A673 (cell line): ENCODE data around the gene MLN. TPM values are rescaled to one million over a fixed set of nuclear protein-coding genes. Genes with fewer than 3 reads are reported as not detected.

Source experiments
- BruUV-seq: library from RNA; stranded (reverse); fragments of 400-500 nt; replicated peaks from 2 replicates; lab custom pipeline; 2021; lab: Mats Ljungman, UMichigan
- CTCF ChIA-PET: fragments of 300-600 bp; sonication (Branson Sonifier 250); formaldehyde crosslinking; loops from one replicate; lab custom pipeline; 2022; ENCODE audit warnings: antibody characterized with exemption; lab: Charles Lee
- POLR2A ChIA-PET: fragments of 300-600 bp; sonication (Branson Sonifier 250); formaldehyde crosslinking; loops from one replicate; lab custom pipeline; 2022; ENCODE audit warnings: antibody characterized with exemption; ENCODE audit not compliant: low non-redundant PET; lab: Charles Lee
- DNase-seq: peaks from one replicate; pipeline ENCODE4 v3.0.0-alpha.2; 2015; ENCODE audit warnings: low spot score
- H3K27ac ChIP-seq: fragments of 200-600 bp; sonication (generic); 2 replicates; pipeline ENCODE4 v1.5.1; 2016; ENCODE audit warnings: mixed run types, low read depth, mild to moderate bottlenecking, mixed read lengths, antibody characterized with exemption, low read length; ENCODE audit not compliant: poor library complexity, severe bottlenecking
- H3K27me3 ChIP-seq: fragments of 200-600 bp; sonication (generic); replicated peaks from 2 replicates; pipeline ENCODE4 v1.6.1; 2017; ENCODE audit warnings: mixed run types, low read depth, mild to moderate bottlenecking, mixed read lengths, antibody characterized with exemption, low read length; ENCODE audit not compliant: insufficient read depth, poor library complexity
- H3K36me3 ChIP-seq: fragments of 200-600 bp; sonication (generic); 2 replicates; pipeline ENCODE4 v1.6.1; 2016; ENCODE audit warnings: mixed run types, mild to moderate bottlenecking, mixed read lengths, antibody characterized with exemption, low read length; ENCODE audit not compliant: insufficient read depth, poor library complexity, severe bottlenecking
- H3K4me1 ChIP-seq: fragments of 200-600 bp; sonication (generic); 2 replicates; pipeline ENCODE4 v1.6.1; 2017; ENCODE audit warnings: mixed run types, mild to moderate bottlenecking, mixed read lengths, antibody characterized with exemption, low read length; ENCODE audit not compliant: insufficient read depth, poor library complexity, severe bottlenecking
- H3K4me3 ChIP-seq: fragments of 200-600 bp; sonication (generic); 2 replicates; pipeline ENCODE4 v1.5.1; 2016; ENCODE audit warnings: low read depth, mixed run types, mild to moderate bottlenecking, mixed read lengths, low read length; ENCODE audit not compliant: poor library complexity, severe bottlenecking
- H3K9me3 ChIP-seq: fragments of 200-600 bp; sonication (generic); 2 replicates; pipeline ENCODE4 v1.6.1; 2016; ENCODE audit warnings: mixed run types, low read depth, mild to moderate bottlenecking, mixed read lengths, antibody characterized with exemption, low read length; ENCODE audit not compliant: poor library complexity, severe bottlenecking
- CTCF ChIP-seq: fragments of 300-800, 200-600 bp; sonication (generic); conservative IDR thresholded peaks from 2 replicates; pipeline ENCODE4 v1.5.1; 2017; ENCODE audit warnings: low read depth, mild to moderate bottlenecking, antibody characterized with exemption, low read length, moderate library complexity, mixed read lengths
- EZH2 ChIP-seq: fragments of 200-600 bp; sonication (generic); IDR thresholded peaks from 2 replicates; pipeline ENCODE4 v1.6.1; 2017; ENCODE audit warnings: borderline replicate concordance, low read depth, mild to moderate bottlenecking, mixed read lengths, antibody characterized with exemption, low read length; ENCODE audit not compliant: poor library complexity, severe bottlenecking
- intact Hi-C: fragments of 100-400 bp; cut with micrococcal nuclease; formaldehyde crosslinking; loops from one replicate; pipeline ENCODE4 v1.10.0; 2022; ENCODE audit not compliant: unreplicated experiment
- total RNA-seq: library from RNA; stranded (reverse); gene quantifications from 2 replicates; pipeline ENCODE4 v1.2.3, GENCODE V29; 2021

MLN gene
- total RNA-seq, 1 experiment from 2014 or later = not detected

DNA sequence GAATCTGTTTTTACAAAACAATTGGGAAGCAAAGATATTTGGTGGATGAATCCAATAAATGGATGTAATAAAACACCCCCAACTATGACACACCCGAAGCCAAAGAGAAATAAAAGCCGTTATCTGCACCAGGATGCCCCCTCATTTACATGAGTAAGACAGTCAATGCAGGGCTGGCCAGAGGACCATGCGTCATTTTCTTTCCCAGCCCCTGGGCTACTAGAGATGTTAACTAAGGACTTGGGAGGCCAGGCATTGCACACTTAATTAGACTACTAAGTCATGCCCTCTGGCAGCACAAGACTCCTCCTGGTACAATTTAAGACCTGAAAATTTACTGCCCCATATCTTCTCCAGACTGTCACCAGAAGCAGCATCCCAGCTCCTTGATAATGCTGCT, 18.0 kb downstream of the MLN start:
- no peak for DNase-seq
- Histone ChIP-seq H3K27me3 (no peaks in the 10 kb centered on the region), H3K4me1 (peaks cover 18% of the 10 kb centered on the region), H3K4me3 (no peak overlapping the region), H3K9me3 (no peaks in the 10 kb centered on the region), H3K36me3 (peaks cover 42% of the 10 kb centered on the region), H3K27ac (no peak overlapping the region)
- TF ChIP-seq CTCF (no peak), EZH2 (no peak)
- BruUV-seq = no TSS peak
- POLR2A ChIA-PET = no interaction called here
- intact Hi-C loops = no loop called here
- CTCF ChIA-PET = no interaction called here

DNA sequence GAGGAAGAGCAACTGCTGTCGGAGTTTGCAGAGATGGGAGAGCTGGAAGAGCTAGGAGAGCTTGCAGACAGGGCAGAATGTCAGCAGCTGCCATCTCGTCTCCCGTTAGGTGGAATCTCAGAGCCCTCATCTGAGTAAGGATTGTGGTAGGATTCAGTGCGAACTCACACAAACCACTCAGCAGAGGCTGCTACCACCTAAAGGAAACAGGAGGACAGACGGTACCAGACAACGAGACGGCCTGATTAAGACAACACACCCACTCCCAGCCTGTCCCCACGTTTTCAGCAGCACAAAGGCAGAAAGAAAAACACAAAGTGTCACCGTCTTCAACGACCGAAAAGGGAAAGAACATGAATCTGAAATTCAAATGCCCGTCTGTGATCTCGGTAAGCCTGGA, 19.0 kb downstream of the MLN start:
- BruUV-seq = no TSS peak
- Histone ChIP-seq H3K9me3 (no peaks in the 10 kb centered on the region), H3K36me3 (peaks cover 52% of the 10 kb centered on the region), H3K27me3 (no peaks in the 10 kb centered on the region), H3K4me1 (peaks cover 18% of the 10 kb centered on the region), H3K4me3 (no peak overlapping the region), H3K27ac (no peak overlapping the region)
- intact Hi-C loops = no loop called here
- ChIA-PET POLR2A (no interaction called here), CTCF (no interaction called here)
- TF ChIP-seq CTCF (no peak), EZH2 (no peak)
- DNase-seq = no peak

- H3K27ac ChIP-seq = no peak overlapping the region
- TF ChIP-seq EZH2 (no peak), CTCF (no peak)
- H3K27me3 ChIP-seq = no peaks in the 10 kb centered on the region
- H3K36me3 ChIP-seq = peaks cover 60% of the 10 kb centered on the region
- no peaks in the 10 kb centered on the region for H3K9me3 ChIP-seq
- no peak for DNase-seq
- intact Hi-C loops = no loop called here
- POLR2A ChIA-PET = no interaction called here
- H3K4me3 ChIP-seq = no peak overlapping the region
- peaks cover 18% of the 10 kb centered on the region for H3K4me1 ChIP-seq
- no TSS peak for BruUV-seq
- CTCF ChIA-PET = no interaction called here
Observed at GRCh38 chr6:33783781-33784520, 19.9 kb downstream of the MLN start.
